GM23248 (cell line): ENCODE data around the gene AMPD3.

Source experiments
- EZH2 ChIP-seq: fragments of 200-600 bp; sonication (generic); IDR thresholded peaks from 2 replicates; pipeline ENCODE4 v1.6.1; 2018; ENCODE audit warnings: antibody characterized with exemption, mild to moderate bottlenecking; ENCODE audit not compliant: insufficient read depth, poor library complexity, severe bottlenecking
- EZH2phosphoT487 ChIP-seq: fragments of 200-600 bp; sonication (generic); IDR thresholded peaks from 2 replicates; pipeline ENCODE4 v1.6.1; 2018; ENCODE audit warnings: antibody characterized with exemption, moderate library complexity, mild to moderate bottlenecking, low read depth; ENCODE audit not compliant: insufficient read depth

DNA sequence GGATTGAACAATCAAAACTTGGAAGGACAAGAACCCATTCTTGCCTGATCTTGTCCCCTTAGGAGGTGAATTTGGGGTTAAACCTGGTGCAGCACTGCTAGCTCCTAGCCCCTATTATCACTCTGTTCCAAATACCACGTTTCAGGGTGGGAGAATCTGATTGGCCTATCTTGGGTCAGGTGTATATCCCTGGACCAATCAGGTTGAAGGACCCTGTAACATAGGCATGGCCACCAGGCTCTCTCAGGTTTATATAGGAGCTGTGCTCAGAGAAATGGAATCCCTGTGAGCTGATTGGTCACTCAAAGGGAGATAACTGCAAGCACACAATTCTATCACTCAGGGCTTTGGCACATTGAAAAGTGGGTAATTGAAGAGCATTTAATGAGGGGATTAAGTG is 26.6 kb upstream of the AMPD3 start:
- TF ChIP-seq EZH2 (no peak), EZH2phosphoT487 (no peak)
